HG02970 (cell line): ENCODE data around the gene ATP2B2.

Experiments used
- ATAC-seq: cut with Tn5 transposase; IDR thresholded peaks from one replicate; pipeline ENCODE4 v1.9.1; 2021; ENCODE audit warnings: mild to moderate bottlenecking, moderate library complexity, moderate number of reproducible peaks; ENCODE audit not compliant: unreplicated experiment, low FRiP score

ATP2B2 gene

GRCh38 chr3:10473581-10474274, 31.7 kb downstream of the ATP2B2 start:
- no peak for ATAC-seq

DNA sequence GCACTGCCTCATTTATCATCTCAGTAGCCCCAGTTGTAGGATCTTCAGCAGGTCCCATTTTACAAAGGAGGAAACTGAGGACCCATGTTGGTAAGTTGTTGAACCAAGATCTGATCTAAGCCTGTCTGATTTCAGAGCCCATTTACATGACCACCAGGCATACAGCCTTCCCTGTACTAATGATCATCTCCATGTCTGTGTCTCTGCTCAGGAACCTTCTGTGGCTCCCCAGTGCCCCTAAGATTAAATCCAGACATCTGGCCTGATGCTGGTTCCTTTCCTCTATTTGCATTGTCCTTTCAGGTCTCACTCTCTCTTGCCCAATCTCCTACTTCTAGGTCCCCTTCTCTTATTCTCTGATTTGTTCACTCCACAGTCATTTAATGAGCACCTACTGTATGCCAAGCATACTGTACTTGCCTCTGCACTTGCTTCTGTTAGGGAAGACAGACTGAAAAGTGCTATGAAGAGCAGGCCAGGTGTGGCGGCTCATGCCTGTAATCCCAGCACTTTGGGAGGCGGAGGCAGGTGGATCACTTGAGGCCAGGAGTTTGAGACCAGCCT, 32.4 kb downstream of the ATP2B2 start:
- ATAC-seq, result no peak

- ATAC-seq, result no peak
These were observed 34.2 kb downstream of the ATP2B2 start for GRCh38 chr3:10471054-10471688.

DNA sequence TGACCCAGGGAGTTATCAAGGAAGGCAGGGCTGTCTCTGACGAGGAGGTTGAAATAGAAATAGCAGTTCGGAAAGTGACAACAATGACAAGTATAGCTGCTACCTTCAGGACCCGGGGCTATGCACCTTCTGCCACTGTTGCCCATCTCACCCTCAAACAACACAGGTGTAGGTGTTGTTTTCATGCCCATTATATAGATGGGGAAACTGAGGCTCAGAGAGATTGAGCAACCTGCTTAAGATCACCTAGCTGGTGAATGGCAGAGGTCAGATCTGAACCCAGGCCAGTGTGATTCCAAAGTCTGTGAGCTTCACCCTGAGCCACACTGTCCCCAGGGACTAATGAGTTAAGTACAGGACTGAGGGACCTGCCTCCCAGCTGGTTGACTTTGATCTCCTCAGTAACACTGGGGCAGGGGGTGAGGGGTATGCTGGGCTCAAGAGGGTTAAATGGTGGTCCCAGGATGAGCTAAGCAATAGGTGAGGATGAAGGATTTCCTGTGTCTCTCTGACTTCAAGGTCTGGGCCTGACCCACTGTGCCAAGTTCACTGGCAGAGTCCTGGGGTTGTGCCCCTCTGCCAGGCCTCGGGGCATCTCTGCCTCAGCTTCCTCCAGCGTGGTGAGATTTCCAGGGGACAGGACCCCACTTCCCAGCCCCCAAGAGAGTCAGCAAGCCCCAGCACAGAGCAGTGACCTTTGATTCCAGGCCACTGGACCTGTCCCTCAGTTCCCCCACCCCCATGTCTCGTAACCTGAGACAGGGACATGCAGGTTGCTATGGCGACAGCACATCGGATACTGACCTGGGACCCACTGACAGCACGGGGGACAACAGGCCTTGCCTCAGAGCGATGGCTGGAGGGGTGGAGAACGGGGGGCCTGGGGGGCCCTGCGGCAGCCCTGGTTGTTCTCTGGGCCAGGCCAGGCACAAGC, 35.0 kb downstream of the ATP2B2 start:
- no peak for ATAC-seq

DNA sequence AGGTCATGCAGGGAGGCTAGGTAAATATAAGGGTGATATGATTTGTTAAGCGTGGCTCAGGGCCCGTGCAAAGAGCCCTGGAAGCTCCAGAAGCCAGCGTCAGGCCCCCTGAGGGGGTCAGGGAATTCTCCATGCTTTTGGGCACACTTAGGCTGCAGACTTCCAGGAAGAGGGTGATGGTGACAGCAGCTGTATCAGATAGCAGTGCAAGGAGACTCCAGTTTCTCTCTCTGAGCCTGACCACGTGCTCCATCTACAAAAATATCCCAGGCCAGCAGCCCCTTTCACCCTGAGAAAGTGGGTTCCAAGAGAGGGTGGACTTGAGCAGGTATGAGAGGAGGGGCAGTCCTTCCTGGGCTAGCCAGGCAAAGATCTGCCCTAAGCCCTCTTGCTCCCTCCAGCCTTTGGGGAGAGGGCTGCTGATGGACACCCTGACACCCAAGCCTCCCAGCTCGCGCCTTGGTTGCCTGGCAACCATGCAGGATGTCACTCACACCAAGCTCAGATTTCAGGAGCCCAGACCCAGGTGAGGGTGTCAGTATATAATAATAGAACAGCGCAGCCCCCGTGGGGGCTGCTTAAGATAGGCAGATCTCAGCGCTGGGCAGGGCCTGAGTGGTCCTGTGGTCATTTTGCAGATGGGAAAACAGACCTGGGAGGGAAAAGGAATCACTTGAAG, 35.8 kb downstream of the ATP2B2 start:
- no peak for ATAC-seq

- ATAC-seq, result no peak
These were observed 36.6 kb downstream of the ATP2B2 start for GRCh38 chr3:10468613-10469354.

DNA sequence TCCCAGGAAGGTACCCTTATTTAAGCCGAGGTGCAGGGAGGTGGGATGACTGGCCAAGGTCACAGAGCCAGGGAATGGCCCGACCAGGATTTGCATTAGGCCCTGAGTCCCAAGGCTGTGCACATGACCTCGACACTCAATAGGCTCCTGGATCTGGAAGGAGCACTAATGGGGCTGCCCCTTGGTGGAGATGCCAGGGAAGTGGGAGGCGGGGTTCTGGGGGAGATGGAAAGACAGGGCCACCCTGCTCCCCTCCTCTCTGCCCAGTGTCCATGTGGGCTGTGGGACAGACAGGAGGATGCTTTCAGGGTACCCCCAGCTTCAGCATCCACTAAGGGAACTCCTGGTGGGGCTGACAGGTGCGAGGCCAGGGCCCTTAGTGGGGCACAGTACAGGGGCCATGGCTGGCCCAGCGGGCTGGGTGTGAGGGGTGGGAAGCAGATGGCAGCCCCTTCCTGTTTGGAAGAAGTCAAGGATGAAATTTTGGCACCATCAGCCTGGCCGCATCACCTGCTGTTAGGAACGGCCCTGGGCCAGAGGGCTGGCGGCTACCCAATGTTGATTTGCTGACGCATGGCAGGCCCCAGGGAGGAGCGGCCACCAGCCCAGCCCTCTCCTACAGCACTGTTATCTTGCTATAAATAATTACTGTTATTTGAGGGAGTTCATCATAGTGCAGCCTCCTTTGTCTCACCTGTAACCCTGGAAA, 37.3 kb downstream of the ATP2B2 start:
- ATAC-seq, result no peak

DNA sequence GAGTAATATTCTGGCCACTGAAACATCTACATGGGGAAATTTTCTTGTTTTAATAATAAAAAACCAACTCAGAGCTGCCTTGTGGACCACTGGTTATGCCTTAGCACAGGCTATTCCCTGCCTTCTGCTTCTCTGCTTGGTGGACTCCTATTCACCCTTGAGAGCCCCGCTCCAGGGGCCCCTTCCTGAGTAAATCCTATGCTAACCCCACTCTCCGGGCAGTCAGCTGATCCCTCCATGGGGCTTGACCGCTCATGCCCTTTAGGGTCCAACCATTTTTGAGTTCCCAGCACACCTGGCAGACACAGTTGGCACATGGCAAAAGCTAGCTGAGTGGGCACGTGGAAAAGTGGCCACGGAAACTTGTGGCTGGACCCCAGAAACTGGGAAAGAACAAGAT, 38.2 kb downstream of the ATP2B2 start:
- ATAC-seq, result no peak

- no peak for ATAC-seq
These were observed 39.2 kb downstream of the ATP2B2 start for GRCh38 chr3:10466186-10466585.

GRCh38 chr3:10465161-10465560, 40.2 kb downstream of the ATP2B2 start:
- ATAC-seq, result no peak

DNA sequence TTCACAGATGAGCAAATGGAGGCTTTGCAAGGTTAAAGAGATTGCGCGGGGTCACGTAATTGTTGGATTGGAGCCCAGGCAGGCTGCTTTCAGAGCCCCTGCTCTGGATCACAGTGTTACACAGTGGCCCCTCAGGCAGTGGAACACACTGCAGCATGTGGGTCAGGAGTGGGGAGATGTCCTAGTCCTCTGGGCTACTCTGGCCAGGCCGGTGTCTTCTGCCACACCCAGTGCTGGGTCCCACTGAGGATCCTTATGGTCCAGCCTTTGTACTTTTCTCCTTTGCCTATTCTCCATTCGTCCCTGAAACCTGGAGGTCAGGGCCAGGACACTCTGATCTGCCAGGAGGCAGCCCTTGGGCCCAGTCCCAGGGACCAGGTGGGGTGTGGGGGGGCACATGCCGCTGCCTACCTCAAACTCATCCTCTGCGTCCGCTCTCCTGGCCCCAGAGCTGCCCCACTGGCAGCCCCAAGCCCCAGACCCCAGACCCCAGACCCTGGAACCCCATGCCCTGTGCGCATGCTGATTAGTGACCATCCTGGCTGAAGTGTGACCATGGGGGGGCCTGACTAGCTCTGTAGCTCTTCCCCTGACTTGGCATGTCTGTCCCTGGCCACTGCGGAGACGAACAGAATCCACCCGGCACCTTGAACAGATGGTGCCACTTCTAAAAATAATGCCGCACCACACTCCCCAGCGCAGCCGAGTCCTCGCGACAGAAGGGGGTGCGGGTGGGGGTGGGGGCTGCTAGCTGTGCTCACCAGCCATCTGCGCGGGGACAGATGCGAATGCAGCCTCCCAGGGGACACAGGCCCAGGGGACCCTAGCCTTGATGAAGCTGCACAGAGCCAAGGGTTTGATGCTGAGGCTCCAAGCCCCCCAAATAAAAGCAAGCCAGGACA, 41.6 kb downstream of the ATP2B2 start:
- ATAC-seq, result no peak

- no peak for ATAC-seq
These were observed 42.5 kb downstream of the ATP2B2 start for GRCh38 chr3:10462641-10463532.

GRCh38 chr3:10460951-10461545, 44.3 kb downstream of the ATP2B2 start:
- no peak for ATAC-seq

DNA sequence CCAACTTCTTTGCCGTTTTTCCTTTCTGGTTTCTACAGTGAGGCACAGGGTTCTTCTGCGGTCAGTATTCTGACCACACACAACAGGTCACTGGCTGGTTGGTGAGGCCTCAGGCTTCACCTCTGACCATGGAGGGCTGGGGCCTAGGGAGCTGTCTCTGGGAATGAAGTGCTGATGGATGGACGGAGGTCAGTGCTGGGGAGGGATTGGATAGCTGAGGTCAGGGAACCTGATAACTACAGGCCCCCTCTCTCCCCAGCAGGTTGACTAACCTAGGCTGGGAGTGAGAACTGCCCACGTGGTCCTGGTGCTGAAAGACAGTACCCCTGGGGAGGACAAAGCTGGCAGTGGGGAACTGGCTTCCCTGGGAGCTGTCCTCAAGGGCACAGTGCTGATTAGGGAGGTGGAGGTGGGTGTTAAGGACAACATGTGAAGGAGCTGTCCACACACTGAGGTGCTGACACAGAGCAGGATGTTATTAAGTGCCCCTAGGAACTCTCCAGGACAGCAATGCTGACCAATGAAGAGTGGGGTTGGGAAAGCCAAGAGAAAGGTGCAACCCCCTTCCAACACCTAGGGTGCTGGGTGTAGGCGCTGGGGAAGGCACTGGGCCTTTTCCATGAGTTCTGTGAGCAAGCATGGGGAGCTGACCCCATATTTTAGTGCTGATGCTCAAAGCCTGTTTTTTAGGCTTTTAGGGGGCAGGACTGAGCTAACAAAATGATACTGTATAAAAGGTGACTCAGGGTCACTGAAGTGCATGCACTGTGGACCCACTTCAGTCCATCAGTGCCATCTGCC, 45.2 kb downstream of the ATP2B2 start:
- no peak for ATAC-seq

DNA sequence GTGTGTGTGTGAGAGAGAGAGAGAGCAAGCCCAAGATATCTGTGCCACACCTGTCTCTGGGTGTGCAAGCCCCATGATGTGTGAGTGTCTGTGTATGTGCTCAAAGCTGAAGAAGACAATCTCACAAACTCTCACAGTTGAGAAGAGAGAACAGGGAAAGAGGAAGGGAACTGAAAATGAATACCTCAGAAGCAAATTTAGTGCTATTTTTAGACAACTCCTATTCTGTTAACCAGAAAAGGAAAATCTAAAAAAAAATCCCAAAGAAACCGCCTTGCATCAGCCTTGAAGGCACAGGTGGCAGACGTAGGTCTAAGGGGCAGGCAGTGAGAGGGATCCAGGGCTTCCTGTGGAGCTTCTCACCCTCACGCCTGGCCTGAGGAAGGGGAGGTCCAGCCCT, 47.8 kb downstream of the ATP2B2 start:
- no peak for ATAC-seq

- no peak for ATAC-seq
These were observed 48.4 kb downstream of the ATP2B2 start for GRCh38 chr3:10456981-10457380.
